ENCODE measurements around the gene CHML. TPM values are rescaled to one million over a fixed set of nuclear protein-coding genes. Genes with fewer than 3 reads are reported as not detected.

The CHML gene
- total and polyA plus RNA-seq, 2 of the 8 experiments (the other 6 are each of a cell fraction or from before 2014, with no cell fraction given) = 11.5 to 82.4 TPM

DNA sequence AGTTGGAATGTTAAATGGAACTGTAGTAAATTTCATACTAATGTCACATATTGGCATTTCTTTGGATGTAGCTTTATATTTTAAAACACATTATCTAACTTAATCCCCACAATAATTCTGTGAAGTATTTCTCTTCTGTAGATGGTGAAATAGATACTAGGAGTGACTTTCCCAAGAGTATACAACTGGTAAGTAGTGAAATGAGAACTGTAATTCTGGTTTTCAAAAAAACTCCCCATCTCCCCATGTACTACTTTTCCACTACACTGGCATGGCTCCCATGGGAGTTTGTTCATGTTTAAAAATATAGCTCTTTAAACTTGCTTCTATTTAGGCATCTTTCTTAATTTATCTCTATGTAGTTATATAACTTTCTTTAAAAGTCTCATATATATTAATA is 10.2 kb downstream of the CHML start (continued):
- TF ChIP-seq, protein P1, sequence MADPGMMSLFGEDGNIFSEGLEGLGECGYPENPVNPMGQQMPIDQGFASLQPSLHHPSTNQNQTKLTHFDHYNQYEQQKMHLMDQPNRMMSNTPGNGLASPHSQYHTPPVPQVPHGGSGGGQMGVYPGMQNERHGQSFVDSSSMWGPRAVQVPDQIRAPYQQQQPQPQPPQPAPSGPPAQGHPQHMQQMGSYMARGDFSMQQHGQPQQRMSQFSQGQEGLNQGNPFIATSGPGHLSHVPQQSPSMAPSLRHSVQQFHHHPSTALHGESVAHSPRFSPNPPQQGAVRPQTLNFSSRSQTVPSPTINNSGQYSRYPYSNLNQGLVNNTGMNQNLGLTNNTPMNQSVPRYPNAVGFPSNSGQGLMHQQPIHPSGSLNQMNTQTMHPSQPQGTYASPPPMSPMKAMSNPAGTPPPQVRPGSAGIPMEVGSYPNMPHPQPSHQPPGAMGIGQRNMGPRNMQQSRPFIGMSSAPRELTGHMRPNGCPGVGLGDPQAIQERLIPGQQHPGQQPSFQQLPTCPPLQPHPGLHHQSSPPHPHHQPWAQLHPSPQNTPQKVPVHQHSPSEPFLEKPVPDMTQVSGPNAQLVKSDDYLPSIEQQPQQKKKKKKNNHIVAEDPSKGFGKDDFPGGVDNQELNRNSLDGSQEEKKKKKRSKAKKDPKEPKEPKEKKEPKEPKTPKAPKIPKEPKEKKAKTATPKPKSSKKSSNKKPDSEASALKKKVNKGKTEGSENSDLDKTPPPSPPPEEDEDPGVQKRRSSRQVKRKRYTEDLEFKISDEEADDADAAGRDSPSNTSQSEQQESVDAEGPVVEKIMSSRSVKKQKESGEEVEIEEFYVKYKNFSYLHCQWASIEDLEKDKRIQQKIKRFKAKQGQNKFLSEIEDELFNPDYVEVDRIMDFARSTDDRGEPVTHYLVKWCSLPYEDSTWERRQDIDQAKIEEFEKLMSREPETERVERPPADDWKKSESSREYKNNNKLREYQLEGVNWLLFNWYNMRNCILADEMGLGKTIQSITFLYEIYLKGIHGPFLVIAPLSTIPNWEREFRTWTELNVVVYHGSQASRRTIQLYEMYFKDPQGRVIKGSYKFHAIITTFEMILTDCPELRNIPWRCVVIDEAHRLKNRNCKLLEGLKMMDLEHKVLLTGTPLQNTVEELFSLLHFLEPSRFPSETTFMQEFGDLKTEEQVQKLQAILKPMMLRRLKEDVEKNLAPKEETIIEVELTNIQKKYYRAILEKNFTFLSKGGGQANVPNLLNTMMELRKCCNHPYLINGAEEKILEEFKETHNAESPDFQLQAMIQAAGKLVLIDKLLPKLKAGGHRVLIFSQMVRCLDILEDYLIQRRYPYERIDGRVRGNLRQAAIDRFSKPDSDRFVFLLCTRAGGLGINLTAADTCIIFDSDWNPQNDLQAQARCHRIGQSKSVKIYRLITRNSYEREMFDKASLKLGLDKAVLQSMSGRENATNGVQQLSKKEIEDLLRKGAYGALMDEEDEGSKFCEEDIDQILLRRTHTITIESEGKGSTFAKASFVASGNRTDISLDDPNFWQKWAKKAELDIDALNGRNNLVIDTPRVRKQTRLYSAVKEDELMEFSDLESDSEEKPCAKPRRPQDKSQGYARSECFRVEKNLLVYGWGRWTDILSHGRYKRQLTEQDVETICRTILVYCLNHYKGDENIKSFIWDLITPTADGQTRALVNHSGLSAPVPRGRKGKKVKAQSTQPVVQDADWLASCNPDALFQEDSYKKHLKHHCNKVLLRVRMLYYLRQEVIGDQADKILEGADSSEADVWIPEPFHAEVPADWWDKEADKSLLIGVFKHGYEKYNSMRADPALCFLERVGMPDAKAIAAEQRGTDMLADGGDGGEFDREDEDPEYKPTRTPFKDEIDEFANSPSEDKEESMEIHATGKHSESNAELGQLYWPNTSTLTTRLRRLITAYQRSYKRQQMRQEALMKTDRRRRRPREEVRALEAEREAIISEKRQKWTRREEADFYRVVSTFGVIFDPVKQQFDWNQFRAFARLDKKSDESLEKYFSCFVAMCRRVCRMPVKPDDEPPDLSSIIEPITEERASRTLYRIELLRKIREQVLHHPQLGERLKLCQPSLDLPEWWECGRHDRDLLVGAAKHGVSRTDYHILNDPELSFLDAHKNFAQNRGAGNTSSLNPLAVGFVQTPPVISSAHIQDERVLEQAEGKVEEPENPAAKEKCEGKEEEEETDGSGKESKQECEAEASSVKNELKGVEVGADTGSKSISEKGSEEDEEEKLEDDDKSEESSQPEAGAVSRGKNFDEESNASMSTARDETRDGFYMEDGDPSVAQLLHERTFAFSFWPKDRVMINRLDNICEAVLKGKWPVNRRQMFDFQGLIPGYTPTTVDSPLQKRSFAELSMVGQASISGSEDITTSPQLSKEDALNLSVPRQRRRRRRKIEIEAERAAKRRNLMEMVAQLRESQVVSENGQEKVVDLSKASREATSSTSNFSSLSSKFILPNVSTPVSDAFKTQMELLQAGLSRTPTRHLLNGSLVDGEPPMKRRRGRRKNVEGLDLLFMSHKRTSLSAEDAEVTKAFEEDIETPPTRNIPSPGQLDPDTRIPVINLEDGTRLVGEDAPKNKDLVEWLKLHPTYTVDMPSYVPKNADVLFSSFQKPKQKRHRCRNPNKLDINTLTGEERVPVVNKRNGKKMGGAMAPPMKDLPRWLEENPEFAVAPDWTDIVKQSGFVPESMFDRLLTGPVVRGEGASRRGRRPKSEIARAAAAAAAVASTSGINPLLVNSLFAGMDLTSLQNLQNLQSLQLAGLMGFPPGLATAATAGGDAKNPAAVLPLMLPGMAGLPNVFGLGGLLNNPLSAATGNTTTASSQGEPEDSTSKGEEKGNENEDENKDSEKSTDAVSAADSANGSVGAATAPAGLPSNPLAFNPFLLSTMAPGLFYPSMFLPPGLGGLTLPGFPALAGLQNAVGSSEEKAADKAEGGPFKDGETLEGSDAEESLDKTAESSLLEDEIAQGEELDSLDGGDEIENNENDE (IDR thresholded peaks at IDR 0.05; ENCODE audit: insufficient replicate concordance, low read length) = no peak
- TF ChIP-seq JUND (IDR thresholded peaks at IDR 0.05; ENCODE audit: low read length) (no peak), CBX5 (IDR thresholded peaks at IDR 0.05; ENCODE audit: low read depth, low read length) (no peak), KDM1A (IDR thresholded peaks at IDR 0.05; ENCODE audit: borderline replicate concordance, low read length) (no peak), MAFK (IDR thresholded peaks at IDR 0.05; ENCODE audit: low read depth, low read length) (no peak), JUN (IDR thresholded peaks at IDR 0.05; ENCODE audit: low read depth, low read length) (no peak), ZNF274 (IDR thresholded peaks at IDR 0.05; ENCODE audit: borderline replicate concordance, extremely low read depth, low read length) (no peak), TBP (IDR thresholded peaks at IDR 0.05; ENCODE audit: low read depth, low read length) (no peak), CTBP2 (IDR thresholded peaks at IDR 0.05; ENCODE audit: borderline replicate concordance, insufficient read depth, insufficient read length, low read length) (no peak), CHD1 (IDR thresholded peaks at IDR 0.05; ENCODE audit: low read depth, low read length) (no peak), RBBP5 (IDR thresholded peaks at IDR 0.05; ENCODE audit: borderline replicate concordance, low read depth, low read length) (no peak), RXRA (IDR thresholded peaks at IDR 0.05; ENCODE audit: insufficient read depth, low read depth, low read length) (no peak)

All from H1 (cell line).